HepG2 (cell line): Measurements from ENCODE around the gene C1QL3. TPM values are rescaled to one million over a fixed set of nuclear protein-coding genes. Genes with fewer than 3 reads are reported as not detected.

Experiments
- ATAC-seq: fragments of 200-7000 bp; cut with Tn5 transposase; 3 replicates; pipeline ENCODE4 v1.9.1; 2020; ENCODE audit warnings: mild to moderate bottlenecking, moderate library complexity
- BruUV-seq: library from RNA; stranded (reverse); fragments of 400-500 nt; replicated peaks from 2 replicates; lab custom pipeline; 2021; lab: Mats Ljungman, UMichigan
- CTCF ChIA-PET: fragments of 300-600 bp; formaldehyde crosslinking; extraction: SDS; loops from one replicate; lab custom pipeline; 2021; ENCODE audit warnings: low total read pairs, inconsistent platforms, low intra/inter-chr PET ratio; lab: Yijun Ruan, JAX
- POLR2A ChIA-PET: fragments of 350-600 bp; sonication (Branson Sonifier 250); formaldehyde crosslinking; loops from one replicate; lab custom pipeline; 2020; ENCODE audit warnings: antibody characterized with exemption, inconsistent platforms; lab: Yijun Ruan, JAX
- DNase-seq: peaks from one replicate; pipeline ENCODE4 v3.0.0-alpha.2; 2015; ENCODE audit warnings: low spot score
- FAIRE-seq: peaks from 3 replicates; lab custom pipeline; 2011; peaks lifted over from hg19 to GRCh38; lab: Jason Lieb, UNC
- H2AFZ ChIP-seq: one replicate; pipeline ENCODE4 v1.6.1; 2011; ENCODE audit warnings: low read length, inconsistent platforms
- H3K27ac ChIP-seq: fragments of 300-600 bp; 3 replicates; pipeline ENCODE4 v1.8.0; 2011; ENCODE audit warnings: mixed run types, mild to moderate bottlenecking, mixed read lengths, low read length, inconsistent platforms; ENCODE audit not compliant: insufficient read depth; ENCODE audit errors: extremely low read length
- H3K27me3 ChIP-seq, 2 experiments: fragments of 200-600 bp in 1 of 2; 2 replicates in 1 of 2; 3 replicates in 1 of 2; pipeline versions ENCODE4 v1.6.0 to v1.8.0; 2011; ENCODE audit warnings: low read length in 2 of 2, mild to moderate bottlenecking in 2 of 2, moderate library complexity in 2 of 2, inconsistent platforms in 1 of 2; ENCODE audit not compliant: insufficient read depth in 2 of 2, control insufficient read depth in 1 of 2
- H3K36me3 ChIP-seq, 2 experiments: fragments of 200-600 bp in 1 of 2; replicated peaks in 1 of 2; 2 replicates in 1 of 2; 3 replicates in 1 of 2; pipeline versions ENCODE4 v1.5.1 to v1.8.0; 2011; ENCODE audit warnings: low read length in 2 of 2, inconsistent platforms in 1 of 2; ENCODE audit not compliant: insufficient read depth in 2 of 2, control insufficient read depth in 1 of 2
- H3K4me1 ChIP-seq: 2 replicates; pipeline ENCODE4 v1.5.1; 2012; ENCODE audit warnings: low read length, inconsistent platforms; ENCODE audit not compliant: insufficient read depth
- H3K4me2 ChIP-seq: 2 replicates; pipeline ENCODE4 v1.6.0; 2011; ENCODE audit warnings: low read depth, low read length, inconsistent platforms
- H3K4me3 ChIP-seq, 3 experiments: fragments of 200-600 bp in 1 of 3; sonication (generic), shearing (Covaris generic) in 1 of 3; replicated peaks in 1 of 3; 2 replicates each; pipeline ENCODE4 v1.5.1; 2011 to 2016; ENCODE audit warnings: low read length in 3 of 3, inconsistent platforms in 2 of 3, low read depth in 2 of 3, mild to moderate bottlenecking in 2 of 3, control low read depth in 1 of 3, mixed read lengths in 1 of 3; ENCODE audit not compliant: insufficient read depth in 1 of 3
- H3K79me2 ChIP-seq: one replicate; pipeline ENCODE4 v1.6.1; 2011; ENCODE audit warnings: low read length, inconsistent platforms; ENCODE audit not compliant: insufficient read depth
- H3K9ac ChIP-seq: 2 replicates; pipeline ENCODE4 v1.6.0; 2011; ENCODE audit warnings: mild to moderate bottlenecking, low read depth, low read length, inconsistent platforms; ENCODE audit not compliant: insufficient read depth
- H3K9me3 ChIP-seq: 2 replicates; pipeline ENCODE4 v1.5.1; 2012; ENCODE audit warnings: mild to moderate bottlenecking, low read length
- H4K20me1 ChIP-seq: 2 replicates; pipeline ENCODE4 v1.6.0; 2011; ENCODE audit warnings: inconsistent platforms, mild to moderate bottlenecking, low read length, moderate library complexity; ENCODE audit not compliant: insufficient read depth
- GTF2F1 ChIP-seq: fragments of 150-350 bp; IDR thresholded peaks from 2 replicates; pipeline ENCODE4 v1.6.1; 2014; ENCODE audit warnings: low read length
- NFYC ChIP-seq: IDR thresholded peaks from 2 replicates; pipeline ENCODE4 v1.6.1; 2016; ENCODE audit warnings: missing genetic modification reagents, missing compliant biosample characterization
- PCBP1 ChIP-seq: fragments of 200-400 bp; formaldehyde crosslinking; IDR thresholded peaks from 2 replicates; pipeline ENCODE4 v1.6.1; 2017; ENCODE audit warnings: mild to moderate bottlenecking, low read depth, low read length, borderline replicate concordance
- RAD51 ChIP-seq: fragments of 450-650 bp; IDR thresholded peaks from 2 replicates; pipeline ENCODE4 v1.6.1; 2016; ENCODE audit warnings: borderline replicate concordance
- TRAFD1 ChIP-seq: sonication (generic); formaldehyde crosslinking; IDR thresholded peaks from 2 replicates; pipeline ENCODE4 v1.5.1; 2020; ENCODE audit warnings: missing genetic modification reagents, mild to moderate bottlenecking, borderline replicate concordance
- ZBTB49 ChIP-seq: sonication (generic); formaldehyde crosslinking; IDR thresholded peaks from 2 replicates; pipeline ENCODE4 v1.4.0; 2020; ENCODE audit warnings: missing genetic modification reagents, borderline replicate concordance
- ZNF121 ChIP-seq: sonication (generic); formaldehyde crosslinking; IDR thresholded peaks from 2 replicates; pipeline ENCODE4 v1.5.0; 2020; ENCODE audit warnings: mild to moderate bottlenecking, missing genetic modification reagents
- ZNF34 ChIP-seq: sonication (generic); formaldehyde crosslinking; IDR thresholded peaks from 2 replicates; pipeline ENCODE4 v1.4.0; 2020; ENCODE audit warnings: mild to moderate bottlenecking, missing genetic modification reagents, borderline replicate concordance
- ZNF44 ChIP-seq: sonication (generic); formaldehyde crosslinking; IDR thresholded peaks from 2 replicates; pipeline ENCODE4 v1.5.1; 2020; ENCODE audit warnings: mild to moderate bottlenecking, missing genetic modification reagents
- ZNF496 ChIP-seq: sonication (generic); formaldehyde crosslinking; IDR thresholded peaks from 2 replicates; pipeline ENCODE4 v1.8.1; 2023; ENCODE audit warnings: mild to moderate bottlenecking, moderate library complexity, missing genetic modification reagents; ENCODE audit not compliant: insufficient replicate concordance
- ZNF503 ChIP-seq: sonication (generic); formaldehyde crosslinking; IDR thresholded peaks from 2 replicates; pipeline ENCODE4 v1.4.0; 2020; ENCODE audit warnings: missing genetic modification reagents
- ZNF644 ChIP-seq: IDR thresholded peaks from 2 replicates; pipeline ENCODE4 v1.6.1; 2016; ENCODE audit warnings: low read depth
- ZNF768 ChIP-seq: sonication (generic); formaldehyde crosslinking; IDR thresholded peaks from 2 replicates; pipeline ENCODE4 v1.4.0; 2020; ENCODE audit warnings: missing genetic modification reagents
- ZNF878 ChIP-seq: sonication (generic); formaldehyde crosslinking; IDR thresholded peaks from 2 replicates; pipeline ENCODE4 v1.8.1; 2023; ENCODE audit warnings: mild to moderate bottlenecking, missing genetic modification reagents, moderate library complexity
- WGBS: methylation state at CpG from one replicate; pipeline ENCODE4 v1.1.6; 2017; ENCODE audit warnings: low lambda C conversion rate; 5-methylcytosine and 5-hydroxymethylcytosine counted together
- in situ Hi-C: cut with HindIII; loops from 2 replicates; pipeline ENCODE4 v1.10.0; 2017; ENCODE audit warnings: low pct_unique_long_range_greater_than_20kb; ENCODE audit not compliant: extremely low pct_ligation_motif_present
- intact Hi-C: fragments of 100-400 bp; cut with micrococcal nuclease; formaldehyde crosslinking; loops from one replicate; pipeline ENCODE4 v1.10.0; 2022; ENCODE audit not compliant: unreplicated experiment
- polyA plus RNA-seq, 8 experiments: library from polyadenylated mRNA; depleted of rRNA in 3 of 8; stranded (reverse) in 7 of 8; unstranded in 1 of 8; fragments of >200 nt; fragmentation: Illumina TruSeq in 4 of 8; extraction: Trizol in 4 of 8; gene quantifications; 2 replicates each; pipeline versions ENCODE4 v1.2.1 to v1.2.3, GENCODE V29; 2011 to 2016; ENCODE audit warnings: low read depth in 4 of 8, missing spikeins in 1 of 8, mixed read lengths in 1 of 8; ENCODE audit not compliant: insufficient read depth in 1 of 8
- total RNA-seq, 5 experiments: library from RNA; depleted of rRNA; stranded (reverse); fragments of >200 nt; fragmentation: Illumina TruSeq; extraction: Trizol; gene quantifications; 2 replicates each; pipeline ENCODE4 v1.2.3, GENCODE V29; 2016; ENCODE audit warnings: low read depth in 1 of 5

Gene C1QL3
- total and polyA plus RNA-seq, 2 of the 13 experiments (the other 11 are each of a cell fraction or from before 2014, with no cell fraction given): not detected

GRCh38 chr10:16527452-16527851 is 5.8 kb upstream of the C1QL3 start:
- H3K4me2 ChIP-seq: no peak overlapping the region
- no peak for TF ChIP-seq ZNF34
- TF ChIP-seq ZNF44 (CRISPR knock-in tag): no peak
- TF ChIP-seq ZBTB49: no peak
- TF ChIP-seq GTF2F1: no peak
- no peak for TF ChIP-seq ZNF121
- TF ChIP-seq ZNF644: no peak
- TF ChIP-seq ZNF878 (CRISPR knock-in tag): no peak
- TF ChIP-seq TRAFD1: no peak
- no peak for TF ChIP-seq ZNF496 (CRISPR knock-in tag)
- TF ChIP-seq ZNF503 (CRISPR knock-in tag): no peak
- TF ChIP-seq NFYC: no peak
- TF ChIP-seq RAD51: no peak
- no peak for TF ChIP-seq PCBP1
- no peak for TF ChIP-seq ZNF768

More at GRCh38 chr10:16527452-16527851, 5.8 kb upstream of the C1QL3 start:
- no peak overlapping the region for H3K9ac ChIP-seq
- H3K27ac ChIP-seq: no peak overlapping the region
- no TSS peak for BruUV-seq
- no peak for DNase-seq
- no peak for FAIRE-seq
- H3K79me2 ChIP-seq: no peaks in the 10 kb centered on the region
- no peaks in the 10 kb centered on the region for H4K20me1 ChIP-seq
- WGBS: 4% methylated on average over 4 of the region's 4 CpGs
- no peaks in the 10 kb centered on the region for H3K4me1 ChIP-seq
- POLR2A ChIA-PET: no interaction called here
- no peaks in the 10 kb centered on the region for H3K36me3 ChIP-seq
- CTCF ChIA-PET: no interaction called here
- H3K9me3 ChIP-seq: no peaks in the 10 kb centered on the region
- peaks cover 0 to 13% of the 10 kb centered on the region in 2 experiments; a peak in 1 of 5 replicates for H3K27me3 ChIP-seq
- ATAC-seq: no peak
- intact Hi-C loops: no loop called here
- H3K4me3 ChIP-seq: no peak overlapping the region
- no peak overlapping the region for H2AFZ ChIP-seq
- in situ Hi-C loops: loop anchor here (25.0 kb wide), 1 partner anchor 640 kb away; no protein-coding TSS in a partner anchor
